HCEC 1CT (cell line): Measurements from ENCODE around the gene TTLL6.

Source experiments
- DNase-seq: peaks from one replicate; pipeline ENCODE4 v3.0.0-alpha.2; 2017

TTLL6 gene

GRCh38 chr17:48734333-48735061 lies 82.5 kb downstream of the TTLL6 start:
- DNase-seq, result no peak

- no peak for DNase-seq
These were observed 83.2 kb downstream of the TTLL6 start for GRCh38 chr17:48733632-48734328.

- DNase-seq, result no peak
These were observed 84.1 kb downstream of the TTLL6 start for GRCh38 chr17:48732688-48733629.

GRCh38 chr17:48731355-48731754 lies 85.7 kb downstream of the TTLL6 start:
- no peak for DNase-seq

DNA sequence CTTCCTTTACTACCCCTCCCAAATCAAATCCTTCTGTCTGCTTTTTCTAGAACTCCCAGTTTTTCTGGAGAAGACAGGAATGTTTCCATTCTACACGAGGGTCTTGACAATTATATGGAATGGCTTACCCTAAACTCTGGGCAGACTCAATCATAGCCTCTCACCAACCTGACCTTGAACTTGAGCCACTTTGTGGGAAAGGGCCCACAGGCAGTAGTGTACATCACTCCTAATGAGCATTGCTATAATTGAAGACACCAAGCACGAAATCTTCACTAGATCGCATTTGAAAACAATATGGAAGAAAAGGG lies 86.8 kb downstream of the TTLL6 start:
- no peak for DNase-seq

- DNase-seq, result no peak
These were observed 87.4 kb downstream of the TTLL6 start for GRCh38 chr17:48729335-48730239.

DNA sequence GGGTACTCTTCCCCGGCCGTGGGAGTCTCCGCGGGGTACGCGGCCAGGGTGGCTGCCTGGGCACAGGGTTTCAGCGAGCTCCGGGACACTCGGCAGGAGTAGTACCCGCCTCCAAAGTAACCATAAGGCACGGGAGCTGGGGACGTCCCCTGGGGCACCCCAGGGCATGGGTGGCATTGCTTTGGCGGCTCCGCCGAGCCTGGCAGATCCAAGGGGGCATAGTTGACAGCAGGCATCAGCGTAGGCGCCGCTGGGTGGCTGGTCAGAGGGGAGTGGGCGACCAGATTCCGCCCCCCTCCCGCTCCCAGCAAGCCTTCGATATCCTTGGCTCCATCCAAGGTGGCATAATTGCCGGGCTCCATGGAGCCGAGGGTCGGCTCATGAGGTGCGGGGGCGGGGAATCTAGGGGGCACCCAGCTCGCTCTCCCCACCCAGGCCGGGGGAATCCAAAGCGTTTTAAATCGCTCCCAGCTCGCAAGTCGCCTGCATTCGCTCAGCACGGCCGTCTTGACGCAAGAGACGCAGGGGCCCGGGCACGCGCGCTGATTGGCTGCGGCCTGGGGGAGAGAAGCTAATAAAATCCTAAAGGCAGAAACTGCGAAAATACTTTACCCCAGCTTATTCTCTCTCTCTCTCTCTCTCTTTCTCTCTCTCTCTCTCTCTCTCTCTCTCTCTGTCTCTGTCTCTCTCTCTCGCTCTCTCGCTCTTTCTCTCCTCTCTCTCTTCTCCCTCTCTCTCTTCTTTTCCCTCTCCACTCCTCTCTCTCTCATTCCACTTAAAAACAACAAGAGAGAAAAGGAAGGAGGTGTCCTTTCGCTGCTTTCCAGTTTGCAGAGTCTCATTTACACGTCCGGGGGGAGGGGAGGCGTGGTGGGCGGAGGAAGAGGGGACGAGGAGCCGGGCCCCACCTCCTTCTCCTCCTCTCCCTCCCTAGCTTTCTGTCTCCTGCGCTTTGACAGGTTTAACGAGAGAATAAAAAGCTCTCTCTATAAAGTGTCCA lies 88.5 kb downstream of the TTLL6 start, which contains the start of gene HOXB13:
TSS of gene HOXB13 (minus strand) at position 519 of the 1,000 bp plus-strand sequence. CDS start at position 362, 157 bp downstream.
- DNase-seq, result peak; percentile 35

GRCh38 chr17:48727415-48728175 lies 89.4 kb downstream of the TTLL6 start:
- no peak for DNase-seq

DNA sequence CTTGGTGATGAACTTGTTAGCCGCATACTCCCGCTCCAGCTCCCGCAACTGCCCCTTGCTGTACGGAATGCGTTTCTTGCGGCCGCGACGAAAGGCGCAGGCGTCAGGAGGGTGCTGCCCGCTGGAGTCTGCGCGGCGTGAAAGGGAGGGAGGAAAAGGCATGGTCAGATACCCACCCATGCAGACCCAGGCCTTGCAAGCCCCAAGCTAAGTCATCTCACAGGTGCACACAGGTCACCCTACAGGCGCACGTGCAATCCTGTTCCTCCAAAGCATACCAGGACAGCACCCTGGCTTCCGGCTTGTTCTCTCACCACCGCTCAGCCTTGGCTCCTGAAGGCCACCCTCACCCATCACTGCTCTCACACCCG lies 90.1 kb downstream of the TTLL6 start:
- no peak for DNase-seq

- DNase-seq, result no peak
These were observed 90.7 kb downstream of the TTLL6 start for GRCh38 chr17:48726114-48726915.

DNA sequence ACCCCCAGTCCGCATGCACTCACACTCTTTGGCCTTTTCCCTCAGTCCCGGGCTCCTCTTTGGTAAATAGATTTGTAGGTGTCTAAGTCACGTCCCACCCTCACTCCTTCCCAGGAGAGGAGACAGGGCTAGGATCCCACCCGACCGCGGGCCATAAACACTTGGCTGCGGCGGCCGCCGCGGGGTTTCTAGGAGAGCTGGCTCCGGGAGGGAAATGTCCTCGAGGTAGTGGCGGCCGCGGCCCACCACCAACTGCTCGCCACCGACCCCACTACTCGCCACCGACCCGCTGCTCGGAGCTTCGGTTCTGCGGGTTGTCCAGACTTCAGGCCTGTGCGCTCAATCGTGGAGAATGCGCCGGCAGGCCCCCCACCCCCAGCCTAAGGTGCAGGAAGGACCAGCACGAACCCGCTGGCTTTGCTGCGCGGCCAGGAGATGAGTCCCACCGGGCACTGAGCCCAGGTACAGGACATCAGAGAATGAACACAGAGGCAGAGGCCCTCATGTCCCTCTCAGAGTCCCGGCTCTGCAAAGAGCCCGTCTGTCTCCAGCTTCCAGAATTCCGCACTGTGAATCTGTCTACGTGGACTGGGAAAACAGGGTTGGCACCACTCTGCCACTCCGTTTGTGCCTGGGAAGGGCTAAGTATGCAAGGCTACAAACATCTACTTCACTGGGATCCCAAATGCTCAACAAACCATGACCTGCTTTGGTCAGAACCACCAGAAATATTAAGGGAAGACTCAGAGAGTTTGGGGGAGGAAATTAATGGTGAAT lies 91.6 kb downstream of the TTLL6 start:
- no peak for DNase-seq

- DNase-seq, result no peak
These were observed 92.1 kb downstream of the TTLL6 start for GRCh38 chr17:48725004-48725287.

GRCh38 chr17:48724251-48725003 lies 92.6 kb downstream of the TTLL6 start:
- peak; percentile 54 for DNase-seq

DNA sequence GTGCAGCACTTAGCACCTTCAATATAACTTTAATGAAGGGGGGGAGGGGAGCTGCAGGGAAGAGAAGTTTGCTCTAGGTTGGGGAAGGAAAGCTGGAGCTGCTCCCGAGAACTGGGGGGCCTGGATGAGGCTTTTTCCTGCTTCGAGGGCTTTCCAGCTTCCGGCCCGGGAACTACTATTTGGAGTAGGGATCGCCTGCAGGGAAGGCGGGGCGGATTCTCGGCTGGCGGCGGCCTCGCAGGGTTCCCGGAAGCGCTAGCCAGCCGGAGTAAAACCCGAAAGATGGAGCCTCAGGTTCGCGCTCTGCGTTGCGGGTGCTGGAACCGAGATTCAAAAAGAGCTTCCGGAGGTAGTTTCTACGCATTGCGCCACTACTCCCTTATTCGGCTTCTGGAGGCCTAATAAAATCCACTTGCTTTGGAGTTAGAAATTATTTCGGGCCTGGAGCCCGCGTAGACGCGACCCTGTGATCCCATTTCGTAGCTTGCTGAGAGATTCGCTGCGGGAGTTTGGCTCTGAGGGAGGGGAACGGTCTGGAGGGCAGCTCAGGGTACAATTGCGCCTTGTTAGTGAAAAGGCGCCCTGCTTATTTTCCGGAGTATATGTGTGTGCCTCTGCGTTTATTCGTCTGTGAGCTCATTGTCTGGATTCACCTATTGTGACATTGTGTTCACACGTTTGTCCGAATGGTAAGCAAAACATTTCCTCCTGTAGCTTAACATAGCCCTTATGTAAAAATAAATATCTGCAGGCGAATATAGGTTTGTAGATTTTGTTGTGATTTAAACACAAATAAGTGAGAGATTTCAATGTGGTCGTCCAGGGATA lies 93.4 kb downstream of the TTLL6 start:
- no peak for DNase-seq

- DNase-seq, result no peak
These were observed 94.1 kb downstream of the TTLL6 start, which contains the start of gene PRAC2 for GRCh38 chr17:48722915-48723422. TSS of gene PRAC2 (plus strand) at chr17:48723185. CDS start at chr17:48724411, 1,226 bp downstream.

GRCh38 chr17:48722201-48722907 lies 94.7 kb downstream of the TTLL6 start, which contains the start of gene PRAC1:
TSS of gene PRAC1 (minus strand) at chr17:48722518. CDS start at chr17:48722392, 126 bp downstream.
- no peak for DNase-seq
